ENCODE data around the gene EYA3. TPM values are rescaled to one million over a fixed set of nuclear protein-coding genes. Genes with fewer than 3 reads are reported as not detected.

Gene EYA3
- total and polyA plus RNA-seq, 2 of the 8 experiments (the other 6 are each of a cell fraction or from before 2014, with no cell fraction given), result 15.0 to 33.9 TPM

DNA sequence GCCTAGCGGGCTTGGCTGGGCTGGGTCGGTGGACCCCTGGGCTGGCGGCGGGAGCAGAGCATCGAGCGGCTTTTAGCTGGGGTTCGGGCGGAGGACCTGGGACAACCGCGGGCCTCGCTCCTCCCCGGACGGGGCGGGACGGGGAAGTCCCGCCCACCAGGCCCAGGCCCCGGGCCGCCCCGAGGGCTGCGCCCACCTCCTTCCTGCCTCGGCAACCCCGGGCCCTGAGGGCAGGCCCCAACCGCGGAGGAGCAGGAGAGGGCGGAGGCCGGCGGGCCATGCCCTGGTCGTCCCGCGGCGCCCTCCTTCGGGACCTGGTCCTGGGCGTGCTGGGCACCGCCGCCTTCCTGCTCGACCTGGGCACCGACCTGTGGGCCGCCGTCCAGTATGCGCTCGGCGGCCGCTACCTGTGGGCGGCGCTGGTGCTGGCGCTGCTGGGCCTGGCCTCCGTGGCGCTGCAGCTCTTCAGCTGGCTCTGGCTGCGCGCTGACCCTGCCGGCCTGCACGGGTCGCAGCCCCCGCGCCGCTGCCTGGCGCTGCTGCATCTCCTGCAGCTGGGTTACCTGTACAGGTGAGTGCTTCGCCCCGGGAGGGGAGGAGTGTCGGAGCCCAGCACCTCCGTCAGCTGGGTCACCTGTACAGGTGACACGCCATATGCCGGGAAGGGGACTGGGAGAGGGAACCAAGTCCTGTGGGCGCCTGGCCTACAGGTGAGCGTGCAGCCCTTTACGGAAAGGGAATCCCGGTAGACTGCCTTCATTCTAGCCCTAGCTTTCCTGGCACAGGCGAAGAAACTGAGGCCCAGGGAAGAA, 128.4 kb downstream of the EYA3 start, which contains the start of gene XKR8:
XKR8 (plus strand) TSS at position 182 of the 812 bp plus-strand sequence; CDS start at position 279, 97 bp downstream.
- peaks cover under 1 to 30% (median 12%) of the 10 kb centered on the region in 4 experiments; a peak in 7 of 8 replicates for H3K36me3 ChIP-seq (ENCODE audit: control insufficient read depth in 2 of 4, insufficient read depth in 4 of 4, low read length in 3 of 4)
- no peaks in the 10 kb centered on the region for H3K27me3 ChIP-seq (replicated peaks in 1 of 4; ENCODE audit: control insufficient read depth in 3 of 4, extremely low read depth in 1 of 4, insufficient read depth in 3 of 4, low read length in 3 of 4)
- DNase-seq (ENCODE audit: low read depth in 1 of 2, low spot score in 2 of 2) (peak; percentile 70 to 92), FAIRE-seq (no peak)
- peak within 1 kb of the TSS; percentile 85 for H2BK120ac ChIP-seq (replicated peaks; ENCODE audit: low read depth, low read length)
- H4K5ac ChIP-seq (ENCODE audit: insufficient read length, low read depth, low read length), result peak within 1 kb of the TSS; percentile 96
- H2BK20ac ChIP-seq (ENCODE audit: low read length), result no peak within 1 kb of the TSS
- H4K91ac ChIP-seq (replicated peaks; ENCODE audit: insufficient read length, low read length), result peak within 1 kb of the TSS; percentile 94
- H3K27ac ChIP-seq (ENCODE audit: low read depth, low read length), result peak within 1 kb of the TSS; percentile 84
- no peaks in the 10 kb centered on the region for H3K79me1 ChIP-seq (ENCODE audit: low read depth, low read length)
- H4K8ac ChIP-seq (ENCODE audit: extremely low read depth, insufficient read depth, low read length), result peak within 1 kb of the TSS; percentile 98
- peak within 1 kb of the TSS; percentile 97 for H3K4ac ChIP-seq (replicated peaks; ENCODE audit: insufficient read length, low read depth, low read length)
- H3K56ac ChIP-seq (replicated peaks; ENCODE audit: insufficient read length, low read depth, low read length), result peak within 1 kb of the TSS; percentile 42
- H3K23me2 ChIP-seq (ENCODE audit: low read depth, low read length), result peaks cover 11% of the 10 kb centered on the region
- H3K9ac ChIP-seq (replicated peaks in 1 of 4; ENCODE audit: extremely low read depth in 1 of 4, low read depth in 3 of 4, low read length in 3 of 4), result peak within 1 kb of the TSS; percentile 72 to 93 (median 76)
- no peaks in the 10 kb centered on the region for H3K79me2 ChIP-seq (ENCODE audit: control insufficient read depth in 1 of 2, insufficient read depth in 2 of 2, low read length in 2 of 2)
- WGBS, 2 experiments (ENCODE audit: extremely low coverage in 1 of 2, insufficient coverage in 1 of 2, insufficient read length in 1 of 2, insufficient replicate concordance in 2 of 2, low coverage in 1 of 2, low lambda C conversion rate in 2 of 2, missing lambda C conversion rate in 1 of 2), result 5% methylated on average over 53 of the region's 68 CpGs; no CpG with 5 or more reads in 1 of the 2 experiments
- H3K9me3 ChIP-seq (ENCODE audit: insufficient read depth in 2 of 2, low read depth in 1 of 2, low read length in 1 of 2), result no peaks in the 10 kb centered on the region
- peak within 1 kb of the TSS; percentile 90 for H3K18ac ChIP-seq (ENCODE audit: extremely low read depth, low read length)
- peaks cover 0 to 11% (median 8%) of the 10 kb centered on the region in 4 experiments; a peak in 6 of 7 replicates for H3K4me1 ChIP-seq (replicated peaks in 1 of 4; ENCODE audit: control insufficient read depth in 3 of 4, insufficient read depth in 4 of 4, low read length in 3 of 4)
- peaks cover 0 to 5% of the 10 kb centered on the region in 2 experiments for H4K20me1 ChIP-seq (replicated peaks in 1 of 2; ENCODE audit: control insufficient read depth in 1 of 2, insufficient read depth in 2 of 2, low read length in 2 of 2)
- peak within 1 kb of the TSS; percentile 72; the same call in 1 of the 2 replicates for H2BK15ac ChIP-seq (ENCODE audit: low read length)
- peak within 1 kb of the TSS; percentile 70 to 80 (median 72) for H3K4me3 ChIP-seq (ENCODE audit: extremely low read depth in 1 of 4, insufficient read depth in 2 of 4, low read depth in 3 of 4, low read length in 4 of 4)
- POLR2A ChIA-PET (ENCODE audit: partially characterized antibody), result interaction anchor here (0.7 to 3.0 kb wide), 16 partner anchors 9 to 249 kb away, joined by 3 to 18 read pairs (median 4); partner anchors contain the start of gene EYA3
- peak within 1 kb of the TSS; percentile 90 for H2BK12ac ChIP-seq (ENCODE audit: low read depth, low read length)
- peak within 1 kb of the TSS; percentile 39; the same call in 1 of the 2 replicates for H2AFZ ChIP-seq (ENCODE audit: low read length)
- peak within 1 kb of the TSS; percentile 95 for H3K14ac ChIP-seq (ENCODE audit: insufficient read length)
- H3K23ac ChIP-seq (ENCODE audit: insufficient read length), result no peak within 1 kb of the TSS
- H3K4me2 ChIP-seq (ENCODE audit: insufficient read depth in 1 of 2, low read depth in 2 of 2, low read length in 2 of 2), result peak within 1 kb of the TSS; percentile 97 to 99
- CTCF ChIA-PET (ENCODE audit: partially characterized antibody), result interaction anchor here (0.8 to 6.4 kb wide), 9 partner anchors 10 to 187 kb away, joined by 3 to 46 read pairs (median 4); partner anchors contain the start of gene STX12
- H2AK5ac ChIP-seq (ENCODE audit: low read depth, low read length), result no peak within 1 kb of the TSS
- H2BK5ac ChIP-seq (ENCODE audit: low read depth, low read length), result peak within 1 kb of the TSS; percentile 90
- no peak for TF ChIP-seq SUZ12 (IDR thresholded peaks at IDR 0.05; ENCODE audit: low read length)
- TF ChIP-seq JUN (IDR thresholded peaks at IDR 0.05; ENCODE audit: low read depth, low read length), result no peak
- TF ChIP-seq HDAC2 (IDR thresholded peaks at IDR 0.05; ENCODE audit: borderline replicate concordance in 1 of 2, low read depth in 2 of 2, low read length in 2 of 2), result peak in 1 of 2 experiments; percentile 52; a peak in 1 of 4 replicates
- TF ChIP-seq KDM4A (IDR thresholded peaks at IDR 0.05; ENCODE audit: low read depth, low read length, severe bottlenecking), result no peak
- no peak for TF ChIP-seq RFX5 (IDR thresholded peaks at IDR 0.05; ENCODE audit: borderline replicate concordance, low read depth, low read length)
- no peak for TF ChIP-seq HDAC6 (IDR thresholded peaks at IDR 0.05; ENCODE audit: low read depth, low read length)
- TF ChIP-seq SIRT6 (IDR thresholded peaks at IDR 0.05; ENCODE audit: low read length), result no peak
- 0 out of 2 replicates have a peak, but pooled peaks have one; percentile 33 for TF ChIP-seq SP4 (IDR thresholded peaks at IDR 0.05; ENCODE audit: low read length)
- no peak for TF ChIP-seq CBX8 (IDR thresholded peaks at IDR 0.05; ENCODE audit: borderline replicate concordance, low read depth, low read length)
- TF ChIP-seq CHD1 (IDR thresholded peaks at IDR 0.05; ENCODE audit: low read depth, low read length), result no peak
- TF ChIP-seq CHD2 (IDR thresholded peaks at IDR 0.05; ENCODE audit: low read length), result no peak

Data from H1 (cell line).